Neural progenitor cell (in vitro differentiated cells): Measurements from ENCODE around the gene FAM131B. TPM values are rescaled to one million over a fixed set of nuclear protein-coding genes. Genes with fewer than 3 reads are reported as not detected.

Experiments used
- DNase-seq: peaks from one replicate; pipeline ENCODE4 v3.0.0-alpha.2; 2016; ENCODE audit warnings: low spot score
- H2AFZ ChIP-seq: fragments of 200-600 bp; sonication (generic); replicated peaks from 2 replicates; pipeline ENCODE4 v1.6.1; 2016; ENCODE audit warnings: antibody characterized with exemption
- H3F3A ChIP-seq: fragments of 200-600 bp; sonication (generic); 2 replicates; pipeline ENCODE4 v1.6.1; 2016; ENCODE audit warnings: antibody characterized with exemption, low read depth
- H3K27ac ChIP-seq: fragments of 200-600 bp; sonication (generic); 2 replicates; pipeline ENCODE4 v1.5.1; 2016; ENCODE audit warnings: mild to moderate bottlenecking
- H3K27me3 ChIP-seq: fragments of 200-600 bp; sonication (generic); 2 replicates; pipeline ENCODE4 v1.6.1; 2016; ENCODE audit warnings: mild to moderate bottlenecking, moderate library complexity
- H3K36me3 ChIP-seq: fragments of 200-600 bp; sonication (generic); 2 replicates; pipeline ENCODE4 v1.5.1; 2016
- H3K4me1 ChIP-seq: fragments of 200-600 bp; sonication (generic); 2 replicates; pipeline ENCODE4 v1.6.1; 2016; ENCODE audit warnings: mixed run types
- H3K4me2 ChIP-seq: fragments of 200-600 bp; sonication (generic); 2 replicates; pipeline ENCODE4 v1.6.1; 2016
- H3K4me3 ChIP-seq: fragments of 200-600 bp; sonication (generic); 2 replicates; pipeline ENCODE4 v1.5.1; 2016
- H3K79me2 ChIP-seq: fragments of 200-600 bp; sonication (generic); 2 replicates; pipeline ENCODE4 v1.6.1; 2016; ENCODE audit warnings: low read depth
- H3K9ac ChIP-seq: fragments of 200-600 bp; sonication (generic); 2 replicates; pipeline ENCODE4 v1.6.1; 2016
- H3K9me3 ChIP-seq: fragments of 200-600 bp; sonication (generic); 2 replicates; pipeline ENCODE4 v1.5.1; 2016; ENCODE audit warnings: low read depth
- H4K20me1 ChIP-seq: fragments of 200-600 bp; sonication (generic); 2 replicates; pipeline ENCODE4 v1.6.1; 2016; ENCODE audit warnings: low read depth
- H3K27ac Mint-ChIP-seq: 3 replicates; pipeline ENCODE4 v1.8.0; 2021; ENCODE audit warnings: mixed read lengths
- H3K27me3 Mint-ChIP-seq: 2 replicates; pipeline ENCODE4 v1.8.0; 2022; ENCODE audit warnings: low read depth, mild to moderate bottlenecking, inconsistent platforms, moderate library complexity, mixed read lengths; ENCODE audit not compliant: insufficient read depth
- H3K36me3 Mint-ChIP-seq: 3 replicates; pipeline ENCODE4 v1.8.0; 2021; ENCODE audit warnings: mixed read lengths
- H3K4me1 Mint-ChIP-seq: 3 replicates; pipeline ENCODE4 v1.8.0; 2021; ENCODE audit warnings: mixed read lengths
- H3K4me3 Mint-ChIP-seq: 3 replicates; pipeline ENCODE4 v1.8.0; 2021; ENCODE audit warnings: mild to moderate bottlenecking, moderate library complexity, mixed read lengths
- H3K9me3 Mint-ChIP-seq: 3 replicates; pipeline ENCODE4 v1.8.0; 2020; ENCODE audit warnings: mixed read lengths
- CTCF ChIP-seq: fragments of 200-600 bp; sonication (generic); IDR thresholded peaks from 2 replicates; pipeline ENCODE4 v1.5.1; 2017; ENCODE audit warnings: antibody characterized with exemption, mild to moderate bottlenecking
- EZH2 ChIP-seq: fragments of 200-600 bp; sonication (generic); IDR thresholded peaks from 2 replicates; pipeline ENCODE4 v1.6.1; 2017; ENCODE audit warnings: antibody characterized with exemption, mild to moderate bottlenecking, moderate library complexity
- EZH2phosphoT487 ChIP-seq: fragments of 200-600 bp; sonication (generic); IDR thresholded peaks from 2 replicates; pipeline ENCODE4 v1.6.1; 2017; ENCODE audit warnings: antibody characterized with exemption
- total RNA-seq: library from RNA; depleted of rRNA; stranded (reverse); fragments of >200 nt; gene quantifications from 2 replicates; pipeline ENCODE4 v1.2.3, GENCODE V29; 2015; ENCODE audit warnings: low replicate concordance

FAM131B gene
- 20.1 and 46.5 TPM in 2 replicates for total RNA-seq

GRCh38 chr7:143362131-143363015 lies at the start of gene FAM131B:
Gene FAM131B, minus strand, starts transcription at chr7:143362713. Its CDS starts 110 bp downstream, at chr7:143362603.
- H3K27me3 Mint-ChIP-seq = peaks cover 8% of the 10 kb centered on the region
- no peaks in the 10 kb centered on the region for H3K36me3 ChIP-seq
- H3K9me3 ChIP-seq = no peaks in the 10 kb centered on the region
- no peaks in the 10 kb centered on the region for H3K79me2 ChIP-seq
- H4K20me1 ChIP-seq = no peaks in the 10 kb centered on the region
- TF ChIP-seq EZH2 = no peak
- TF ChIP-seq CTCF = no peak
- no peak for TF ChIP-seq EZH2phosphoT487
- H3K36me3 Mint-ChIP-seq = peaks cover 22% of the 10 kb centered on the region
- H2AFZ ChIP-seq = peak within 1 kb of the TSS; percentile 92
- peak within 1 kb of the TSS; percentile 93 for H3K4me3 ChIP-seq
- peak within 1 kb of the TSS; percentile 21 for H3K27ac Mint-ChIP-seq
- H3K4me2 ChIP-seq = peak within 1 kb of the TSS; percentile 89
- H3K9ac ChIP-seq = peak within 1 kb of the TSS; percentile 68
- peaks cover 9% of the 10 kb centered on the region for H3K4me1 ChIP-seq
- H3K27ac ChIP-seq = no peak within 1 kb of the TSS
- H3K4me1 Mint-ChIP-seq = peaks cover 14% of the 10 kb centered on the region
- H3K4me3 Mint-ChIP-seq = peak within 1 kb of the TSS; percentile 93
- H3K27me3 ChIP-seq = peaks cover 15% of the 10 kb centered on the region
- no peaks in the 10 kb centered on the region for H3K9me3 Mint-ChIP-seq
- peak; percentile 83 for DNase-seq
- H3F3A ChIP-seq = peaks cover 12% of the 10 kb centered on the region

- no peak overlapping the region for H3K4me3 Mint-ChIP-seq
- H3K4me2 ChIP-seq = no peak overlapping the region
Observed at GRCh38 chr7:143411976-143412708, 49.6 kb upstream of the FAM131B start.

GRCh38 chr7:143410521-143411004 lies 48.0 kb upstream of the FAM131B start:
- Histone ChIP-seq H3K4me2 (peak overlapping the region; percentile 14), H3K79me2 (no peaks in the 10 kb centered on the region), H3K27me3 (peaks cover 9% of the 10 kb centered on the region), H2AFZ (peak overlapping the region; percentile 78), H3K9me3 (no peaks in the 10 kb centered on the region), H4K20me1 (no peaks in the 10 kb centered on the region), H3F3A (peaks cover 14% of the 10 kb centered on the region), H3K9ac (no peak overlapping the region), H3K4me1 (peaks cover 24% of the 10 kb centered on the region), H3K27ac (no peak overlapping the region), H3K4me3 (no peak overlapping the region), H3K36me3 (no peaks in the 10 kb centered on the region)
- no peak for TF ChIP-seq CTCF
- TF ChIP-seq EZH2 = no peak
- TF ChIP-seq EZH2phosphoT487 = no peak
- Mint-ChIP-seq H3K4me3 (peak overlapping the region; percentile 76), H3K9me3 (peaks cover 6% of the 10 kb centered on the region), H3K36me3 (no peaks in the 10 kb centered on the region), H3K27me3 (peaks cover 15% of the 10 kb centered on the region), H3K27ac (no peak overlapping the region), H3K4me1 (peaks cover 43% of the 10 kb centered on the region)
- no peak for DNase-seq

More at GRCh38 chr7:143411976-143412708, 49.6 kb upstream of the FAM131B start:
- Histone ChIP-seq H3K79me2 (no peaks in the 10 kb centered on the region), H3K9ac (no peak overlapping the region), H3K27ac (no peak overlapping the region), H4K20me1 (no peaks in the 10 kb centered on the region), H3K27me3 (peaks cover 9% of the 10 kb centered on the region), H3K4me3 (no peak overlapping the region), H3F3A (peaks cover 9% of the 10 kb centered on the region), H2AFZ (no peak overlapping the region), H3K4me1 (peaks cover 19% of the 10 kb centered on the region), H3K36me3 (no peaks in the 10 kb centered on the region), H3K9me3 (no peaks in the 10 kb centered on the region)
- Mint-ChIP-seq H3K27ac (no peak overlapping the region), H3K27me3 (peaks cover 14% of the 10 kb centered on the region), H3K4me1 (peaks cover 31% of the 10 kb centered on the region), H3K36me3 (no peaks in the 10 kb centered on the region), H3K9me3 (peaks cover 6% of the 10 kb centered on the region)
- no peak for DNase-seq
- TF ChIP-seq EZH2phosphoT487 (no peak), EZH2 (no peak)
